GM18867 (cell line): ENCODE measurements around the gene SEMA5B.
A peak's percentile ranks its signal among the peaks of the same experiment; 100 is the strongest.

Source experiments
- ATAC-seq: cut with Tn5 transposase; IDR thresholded peaks from one replicate; pipeline ENCODE4 v1.9.1; 2021; ENCODE audit warnings: mild to moderate bottlenecking, moderate library complexity; ENCODE audit not compliant: unreplicated experiment

SEMA5B gene

GRCh38 chr3:123027292-123028232 lies at the start of gene SEMA5B:
SEMA5B (minus strand) TSS chr3:123027763; CDS start chr3:122961263, 66,500 bp downstream.
- ATAC-seq = no peak

- no peak for ATAC-seq
These were observed 49.2 kb upstream of the SEMA5B start for GRCh38 chr3:123076496-123077418.

GRCh38 chr3:123076112-123076495 lies 48.5 kb upstream of the SEMA5B start:
- ATAC-seq = no peak

- ATAC-seq = no peak
These were observed 47.8 kb upstream of the SEMA5B start for GRCh38 chr3:123075359-123075758.

- ATAC-seq = no peak
These were observed 45.0 kb upstream of the SEMA5B start for GRCh38 chr3:123072564-123072963.

GRCh38 chr3:123072152-123072551 lies 44.6 kb upstream of the SEMA5B start:
- ATAC-seq = no peak

- no peak for ATAC-seq
These were observed 44.0 kb upstream of the SEMA5B start for GRCh38 chr3:123071581-123071980.

GRCh38 chr3:123071146-123071545 lies 43.6 kb upstream of the SEMA5B start:
- no peak for ATAC-seq

GRCh38 chr3:123070510-123070909 lies 42.9 kb upstream of the SEMA5B start:
- ATAC-seq = no peak

- no peak for ATAC-seq
These were observed 41.2 kb upstream of the SEMA5B start for GRCh38 chr3:123068601-123069381.

- peak; percentile 29 for ATAC-seq
These were observed 40.4 kb upstream of the SEMA5B start for GRCh38 chr3:123067689-123068600.

- peak; percentile 88 for ATAC-seq
These were observed 39.5 kb upstream of the SEMA5B start, which contains the start of gene PDIA5 for GRCh38 chr3:123066896-123067688. PDIA5 (plus strand) TSS chr3:123067025; CDS start chr3:123067165, 140 bp downstream.

- no peak for ATAC-seq
These were observed 39.0 kb upstream of the SEMA5B start for GRCh38 chr3:123066599-123066895.

- ATAC-seq = no peak
These were observed 37.4 kb upstream of the SEMA5B start for GRCh38 chr3:123064914-123065313.

GRCh38 chr3:123064506-123064905 lies 36.9 kb upstream of the SEMA5B start:
- ATAC-seq = no peak

- no peak for ATAC-seq
These were observed 35.5 kb upstream of the SEMA5B start for GRCh38 chr3:123063034-123063433.

- no peak for ATAC-seq
These were observed 34.3 kb upstream of the SEMA5B start for GRCh38 chr3:123061856-123062255.

- no peak for ATAC-seq
These were observed 32.5 kb upstream of the SEMA5B start for GRCh38 chr3:123060054-123060453.

GRCh38 chr3:123058505-123058904 lies 30.9 kb upstream of the SEMA5B start:
- ATAC-seq = no peak
